ENCODE results near the gene CTNNA3.
"Not testable (repeated sequence)": the region's sequence is repeated elsewhere in the genome, so short reads cannot be mapped to it uniquely, and the experiment has no call there.

The CTNNA3 gene

GRCh38 chr10:67246066-67246555, 449.9 kb downstream of the CTNNA3 start:
- no peak for DNase-seq (ENCODE audit: low read depth)
- TF ChIP-seq CTCF (IDR thresholded peaks at IDR 0.05; ENCODE audit: insufficient read depth, low read depth, low read length, missing control alignments), result no peak

GRCh38 chr10:67242528-67242927, 453.5 kb downstream of the CTNNA3 start:
- H3K4me3 ChIP-seq (ENCODE audit: low read length), result no peak overlapping the region
- no peak for TF ChIP-seq CTCF (IDR thresholded peaks at IDR 0.05; ENCODE audit: insufficient read depth, low read depth, low read length, missing control alignments)
- DNase-seq (ENCODE audit: low read depth), result no peak

More at GRCh38 chr10:67246066-67246555, 449.9 kb downstream of the CTNNA3 start:
- H3K4me3 ChIP-seq (ENCODE audit: low read length), result no peak overlapping the region

- no peak overlapping the region for H3K4me3 ChIP-seq (ENCODE audit: low read length)
- TF ChIP-seq CTCF (IDR thresholded peaks at IDR 0.05; ENCODE audit: insufficient read depth, low read depth, low read length, missing control alignments), result no peak
- DNase-seq (ENCODE audit: low read depth), result no peak
Observed at GRCh38 chr10:67241451-67241850, 454.5 kb downstream of the CTNNA3 start.

GRCh38 chr10:67239864-67240497, 456.0 kb downstream of the CTNNA3 start:
- H3K4me3 ChIP-seq (ENCODE audit: low read length), result no peak overlapping the region
- TF ChIP-seq CTCF (IDR thresholded peaks at IDR 0.05; ENCODE audit: insufficient read depth, low read depth, low read length, missing control alignments), result no peak
- DNase-seq (ENCODE audit: low read depth), result no peak

- peak overlapping the region; percentile 14 for H3K4me3 ChIP-seq (ENCODE audit: low read length)
- DNase-seq (ENCODE audit: low read depth), result not testable (repeated sequence)
Observed at GRCh38 chr10:67230680-67231500, 465.1 kb downstream of the CTNNA3 start.

GRCh38 chr10:67225226-67225625, 470.8 kb downstream of the CTNNA3 start:
- H3K4me3 ChIP-seq (ENCODE audit: low read length), result no peak overlapping the region
- DNase-seq (ENCODE audit: low read depth), result no peak
- no peak for TF ChIP-seq CTCF (IDR thresholded peaks at IDR 0.05; ENCODE audit: insufficient read depth, low read depth, low read length, missing control alignments)

- H3K4me3 ChIP-seq (ENCODE audit: low read length), result no peak overlapping the region
- no peak for TF ChIP-seq CTCF (IDR thresholded peaks at IDR 0.05; ENCODE audit: insufficient read depth, low read depth, low read length, missing control alignments)
- DNase-seq (ENCODE audit: low read depth), result no peak
Observed at GRCh38 chr10:67224553-67224952, 471.4 kb downstream of the CTNNA3 start.

Data from epithelial cell of esophagus (primary cell).